MM.1S (cell line): ENCODE data around the gene R3HDM2.

Experiments
- CTCF ChIP-seq: fragments of 300-600 bp; sonication (generic); IDR thresholded peaks from 2 replicates; pipeline ENCODE4 v1.5.1; 2016; ENCODE audit warnings: antibody characterized with exemption, low read length, mixed read lengths
- EZH2 ChIP-seq: fragments of 300-600 bp; sonication (generic); optimal IDR thresholded peaks from 2 replicates; pipeline ENCODE3; 2017; ENCODE audit warnings: low read depth, mild to moderate bottlenecking, antibody characterized with exemption, low read length, mixed read lengths
- EZH2phosphoT487 ChIP-seq: fragments of 300-600 bp; sonication (generic); IDR thresholded peaks from 2 replicates; pipeline ENCODE4 v1.6.1; 2018; ENCODE audit warnings: antibody characterized with exemption, low read length

GRCh38 chr12:57278465-57279381, 152.1 kb downstream of the R3HDM2 start:
- TF ChIP-seq CTCF, result no peak
- TF ChIP-seq EZH2, result no peak
- TF ChIP-seq EZH2phosphoT487, result no peak
